ENCODE data around the gene DLGAP1.

Gene DLGAP1

DNA sequence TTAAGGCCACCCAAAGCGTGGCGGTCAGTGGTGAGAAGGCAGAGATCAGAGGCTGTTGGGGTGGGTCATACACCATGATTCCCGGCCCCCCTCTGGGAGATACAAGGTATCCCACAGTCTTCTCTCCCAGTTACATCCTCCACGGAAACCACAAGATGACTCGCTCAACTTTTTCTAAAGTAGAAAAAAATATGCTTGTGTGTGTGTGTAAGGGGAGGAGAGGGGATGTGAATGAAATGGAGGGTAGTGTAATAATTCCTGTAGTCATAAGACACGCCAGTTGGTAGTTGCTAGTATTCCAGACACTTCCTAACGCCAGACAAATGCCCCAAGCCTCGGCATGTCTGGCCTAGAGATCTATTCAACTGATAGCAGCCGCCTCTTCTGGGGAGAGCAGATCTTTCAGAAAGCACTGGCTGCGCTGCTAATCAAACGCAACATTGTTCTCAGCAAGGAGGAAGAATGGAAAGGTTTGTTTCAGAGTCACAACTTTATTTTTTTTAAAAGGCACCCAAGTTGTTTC, 861.7 kb downstream of the DLGAP1 start:
- H3K27ac ChIP-seq (ENCODE audit: extremely low read depth, low read depth, low read length), result peak overlapping the region; percentile 97
- peak overlapping the region; percentile 5; the same call in 1 of the 2 replicates for H3K4me3 ChIP-seq (ENCODE audit: low read depth, low read length)
- TF ChIP-seq, protein P1, sequence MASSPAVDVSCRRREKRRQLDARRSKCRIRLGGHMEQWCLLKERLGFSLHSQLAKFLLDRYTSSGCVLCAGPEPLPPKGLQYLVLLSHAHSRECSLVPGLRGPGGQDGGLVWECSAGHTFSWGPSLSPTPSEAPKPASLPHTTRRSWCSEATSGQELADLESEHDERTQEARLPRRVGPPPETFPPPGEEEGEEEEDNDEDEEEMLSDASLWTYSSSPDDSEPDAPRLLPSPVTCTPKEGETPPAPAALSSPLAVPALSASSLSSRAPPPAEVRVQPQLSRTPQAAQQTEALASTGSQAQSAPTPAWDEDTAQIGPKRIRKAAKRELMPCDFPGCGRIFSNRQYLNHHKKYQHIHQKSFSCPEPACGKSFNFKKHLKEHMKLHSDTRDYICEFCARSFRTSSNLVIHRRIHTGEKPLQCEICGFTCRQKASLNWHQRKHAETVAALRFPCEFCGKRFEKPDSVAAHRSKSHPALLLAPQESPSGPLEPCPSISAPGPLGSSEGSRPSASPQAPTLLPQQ (tag by site-specific recombination; IDR thresholded peaks at IDR 0.05), result no peak
- TF ChIP-seq KLF10 (tag by site-specific recombination; IDR thresholded peaks at IDR 0.05), result no peak
- TF ChIP-seq, protein P2, sequence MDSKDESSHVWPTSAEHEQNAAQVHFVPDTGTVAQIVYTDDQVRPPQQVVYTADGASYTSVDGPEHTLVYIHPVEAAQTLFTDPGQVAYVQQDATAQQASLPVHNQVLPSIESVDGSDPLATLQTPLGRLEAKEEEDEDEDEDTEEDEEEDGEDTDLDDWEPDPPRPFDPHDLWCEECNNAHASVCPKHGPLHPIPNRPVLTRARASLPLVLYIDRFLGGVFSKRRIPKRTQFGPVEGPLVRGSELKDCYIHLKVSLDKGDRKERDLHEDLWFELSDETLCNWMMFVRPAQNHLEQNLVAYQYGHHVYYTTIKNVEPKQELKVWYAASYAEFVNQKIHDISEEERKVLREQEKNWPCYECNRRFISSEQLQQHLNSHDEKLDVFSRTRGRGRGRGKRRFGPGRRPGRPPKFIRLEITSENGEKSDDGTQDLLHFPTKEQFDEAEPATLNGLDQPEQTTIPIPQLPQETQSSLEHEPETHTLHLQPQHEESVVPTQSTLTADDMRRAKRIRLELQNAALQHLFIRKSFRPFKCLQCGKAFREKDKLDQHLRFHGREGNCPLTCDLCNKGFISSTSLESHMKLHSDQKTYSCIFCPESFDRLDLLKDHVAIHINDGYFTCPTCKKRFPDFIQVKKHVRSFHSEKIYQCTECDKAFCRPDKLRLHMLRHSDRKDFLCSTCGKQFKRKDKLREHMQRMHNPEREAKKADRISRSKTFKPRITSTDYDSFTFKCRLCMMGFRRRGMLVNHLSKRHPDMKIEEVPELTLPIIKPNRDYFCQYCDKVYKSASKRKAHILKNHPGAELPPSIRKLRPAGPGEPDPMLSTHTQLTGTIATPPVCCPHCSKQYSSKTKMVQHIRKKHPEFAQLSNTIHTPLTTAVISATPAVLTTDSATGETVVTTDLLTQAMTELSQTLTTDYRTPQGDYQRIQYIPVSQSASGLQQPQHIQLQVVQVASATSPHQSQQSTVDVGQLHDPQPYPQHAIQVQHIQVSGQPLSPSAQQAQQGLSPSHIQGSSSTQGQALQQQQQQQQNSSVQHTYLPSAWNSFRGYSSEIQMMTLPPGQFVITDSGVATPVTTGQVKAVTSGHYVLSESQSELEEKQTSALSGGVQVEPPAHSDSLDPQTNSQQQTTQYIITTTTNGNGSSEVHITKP (tag by site-specific recombination; IDR thresholded peaks at IDR 0.05), result peak; percentile 45; the same call in 1 of the 2 replicates
- peak; percentile 28; the same call in 1 of the 2 replicates for TF ChIP-seq ZNF398 (tag by site-specific recombination; IDR thresholded peaks at IDR 0.05)
- TF ChIP-seq SP3 (tag by site-specific recombination; IDR thresholded peaks at IDR 0.05), result no peak
- TF ChIP-seq ZNF768 (tag by site-specific recombination; IDR thresholded peaks at IDR 0.05), result no peak
- no peak for TF ChIP-seq ZNF623 (tag by site-specific recombination; IDR thresholded peaks at IDR 0.05)
- TF ChIP-seq ZIC2 (tag by site-specific recombination; IDR thresholded peaks at IDR 0.05), result peak; percentile 51; the same call in 1 of the 2 replicates
- TF ChIP-seq, protein P3, sequence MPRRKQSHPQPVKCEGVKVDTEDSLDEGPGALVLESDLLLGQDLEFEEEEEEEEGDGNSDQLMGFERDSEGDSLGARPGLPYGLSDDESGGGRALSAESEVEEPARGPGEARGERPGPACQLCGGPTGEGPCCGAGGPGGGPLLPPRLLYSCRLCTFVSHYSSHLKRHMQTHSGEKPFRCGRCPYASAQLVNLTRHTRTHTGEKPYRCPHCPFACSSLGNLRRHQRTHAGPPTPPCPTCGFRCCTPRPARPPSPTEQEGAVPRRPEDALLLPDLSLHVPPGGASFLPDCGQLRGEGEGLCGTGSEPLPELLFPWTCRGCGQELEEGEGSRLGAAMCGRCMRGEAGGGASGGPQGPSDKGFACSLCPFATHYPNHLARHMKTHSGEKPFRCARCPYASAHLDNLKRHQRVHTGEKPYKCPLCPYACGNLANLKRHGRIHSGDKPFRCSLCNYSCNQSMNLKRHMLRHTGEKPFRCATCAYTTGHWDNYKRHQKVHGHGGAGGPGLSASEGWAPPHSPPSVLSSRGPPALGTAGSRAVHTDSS (tag by site-specific recombination; IDR thresholded peaks at IDR 0.05), result no peak
- no peak for TF ChIP-seq KLF1 (tag by site-specific recombination; IDR thresholded peaks at IDR 0.05)
- TF ChIP-seq ZNF596 (tag by site-specific recombination; IDR thresholded peaks at IDR 0.05), result no peak
- TF ChIP-seq GLI4 (tag by site-specific recombination; IDR thresholded peaks at IDR 0.05), result no peak
- TF ChIP-seq ZNF138 (tag by site-specific recombination; IDR thresholded peaks at IDR 0.05; ENCODE audit: borderline replicate concordance), result no peak
- TF ChIP-seq, protein P4, sequence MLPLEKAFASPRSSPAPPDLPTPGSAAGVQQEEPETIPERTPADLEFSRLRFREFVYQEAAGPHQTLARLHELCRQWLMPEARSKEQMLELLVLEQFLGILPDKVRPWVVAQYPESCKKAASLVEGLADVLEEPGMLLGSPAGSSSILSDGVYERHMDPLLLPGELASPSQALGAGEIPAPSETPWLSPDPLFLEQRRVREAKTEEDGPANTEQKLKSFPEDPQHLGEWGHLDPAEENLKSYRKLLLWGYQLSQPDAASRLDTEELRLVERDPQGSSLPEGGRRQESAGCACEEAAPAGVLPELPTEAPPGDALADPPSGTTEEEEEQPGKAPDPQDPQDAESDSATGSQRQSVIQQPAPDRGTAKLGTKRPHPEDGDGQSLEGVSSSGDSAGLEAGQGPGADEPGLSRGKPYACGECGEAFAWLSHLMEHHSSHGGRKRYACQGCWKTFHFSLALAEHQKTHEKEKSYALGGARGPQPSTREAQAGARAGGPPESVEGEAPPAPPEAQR (tag by site-specific recombination; IDR thresholded peaks at IDR 0.05), result no peak
- no peak for TF ChIP-seq ZNF670 (tag by site-specific recombination; IDR thresholded peaks at IDR 0.05; ENCODE audit: low read depth)
- no peak for TF ChIP-seq ZNF777 (tag by site-specific recombination; IDR thresholded peaks at IDR 0.05; ENCODE audit: borderline replicate concordance)
- TF ChIP-seq WT1 (tag by site-specific recombination; IDR thresholded peaks at IDR 0.05), result no peak
- no peak for TF ChIP-seq TRIM28 (IDR thresholded peaks at IDR 0.05; ENCODE audit: borderline replicate concordance, low read length)
- TF ChIP-seq IKZF3 (tag by site-specific recombination; IDR thresholded peaks at IDR 0.05), result peak; percentile 48; the same call in 1 of the 2 replicates
- CTCF ChIA-PET, result interaction anchor here (0.6 to 5.3 kb wide), 21 partner anchors 8 to 398 kb away, joined by 3 to 65 read pairs (median 4); no protein-coding TSS in a partner anchor
- H3K9me3 ChIP-seq (ENCODE audit: control insufficient read depth, insufficient read depth, low read depth, low read length), result no peaks in the 10 kb centered on the region
- H3K4me1 ChIP-seq (ENCODE audit: control insufficient read depth, insufficient read depth, low read length), result peaks cover 23% of the 10 kb centered on the region
- H3K36me3 ChIP-seq (ENCODE audit: control insufficient read depth in 2 of 2, insufficient read depth in 1 of 2, low read length in 2 of 2), result no peaks in the 10 kb centered on the region
- POLR2A ChIA-PET, result interaction anchor here (0.7 to 2.5 kb wide), 21 partner anchors 7 to 462 kb away, joined by 3 to 39 read pairs (median 5); partner anchors contain the start of gene TGIF1
